GM13976 (cell line): ENCODE measurements around the gene SEBOX.

Source experiments
- DNase-seq: peaks from one replicate; pipeline ENCODE4 v3.0.0; 2012; ENCODE audit warnings: low spot score
- in situ Hi-C: fragments of 300-500 bp; cut with MboI; formaldehyde crosslinking; loops from one replicate; pipeline ENCODE4 v1.12.0; 2022; ENCODE audit warnings: low sequenced_read_pairs, mixed read lengths, inconsistent platforms; ENCODE audit not compliant: unreplicated experiment
- TF ChIP-seq, protein P1 (sequence below): IDR thresholded peaks from 2 replicates; pipeline ENCODE4 v1.5.1; 2012; ENCODE audit warnings: borderline replicate concordance, mild to moderate bottlenecking; ENCODE audit not compliant: insufficient read depth; ENCODE audit errors: extremely low read depth, missing control alignments, control extremely low read depth

Gene SEBOX

DNA sequence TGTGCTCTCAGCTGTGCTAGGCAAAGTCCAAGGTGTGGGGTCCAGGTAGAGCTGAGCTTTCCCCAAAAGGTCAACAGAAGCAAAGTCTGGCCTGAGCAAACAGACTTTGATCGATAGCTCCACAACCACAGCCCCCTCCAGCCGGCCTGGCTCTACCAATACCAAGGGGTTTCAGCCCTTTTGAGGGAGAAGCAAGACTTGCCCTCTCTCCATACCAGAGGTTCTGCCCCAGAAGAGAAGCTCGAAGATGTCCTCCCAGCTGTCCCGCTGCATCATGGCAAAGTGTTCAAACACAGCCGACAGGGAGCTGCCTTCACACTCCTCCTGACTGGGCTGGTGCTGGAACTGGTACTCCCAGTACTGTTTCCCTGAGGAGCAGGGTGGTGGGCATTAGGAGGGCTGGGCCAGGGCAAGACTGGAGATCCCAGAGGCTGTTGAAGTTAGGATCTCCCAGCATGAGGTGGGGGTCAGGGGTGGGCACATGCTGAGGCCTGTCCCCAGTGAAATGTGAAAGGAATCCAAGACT, 3.4 kb upstream of the SEBOX start:
- in situ Hi-C loops: no loop called here
- TF ChIP-seq, protein P1, sequence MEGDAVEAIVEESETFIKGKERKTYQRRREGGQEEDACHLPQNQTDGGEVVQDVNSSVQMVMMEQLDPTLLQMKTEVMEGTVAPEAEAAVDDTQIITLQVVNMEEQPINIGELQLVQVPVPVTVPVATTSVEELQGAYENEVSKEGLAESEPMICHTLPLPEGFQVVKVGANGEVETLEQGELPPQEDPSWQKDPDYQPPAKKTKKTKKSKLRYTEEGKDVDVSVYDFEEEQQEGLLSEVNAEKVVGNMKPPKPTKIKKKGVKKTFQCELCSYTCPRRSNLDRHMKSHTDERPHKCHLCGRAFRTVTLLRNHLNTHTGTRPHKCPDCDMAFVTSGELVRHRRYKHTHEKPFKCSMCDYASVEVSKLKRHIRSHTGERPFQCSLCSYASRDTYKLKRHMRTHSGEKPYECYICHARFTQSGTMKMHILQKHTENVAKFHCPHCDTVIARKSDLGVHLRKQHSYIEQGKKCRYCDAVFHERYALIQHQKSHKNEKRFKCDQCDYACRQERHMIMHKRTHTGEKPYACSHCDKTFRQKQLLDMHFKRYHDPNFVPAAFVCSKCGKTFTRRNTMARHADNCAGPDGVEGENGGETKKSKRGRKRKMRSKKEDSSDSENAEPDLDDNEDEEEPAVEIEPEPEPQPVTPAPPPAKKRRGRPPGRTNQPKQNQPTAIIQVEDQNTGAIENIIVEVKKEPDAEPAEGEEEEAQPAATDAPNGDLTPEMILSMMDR: no peak

GRCh38 chr17:28367641-28368305, 2.8 kb upstream of the SEBOX start:
- in situ Hi-C loops: no loop called here
- TF ChIP-seq, protein P1: no peak
- DNase-seq: no peak

More for the DNA sequence above, 3.4 kb upstream of the SEBOX start:
- no peak for DNase-seq

DNA sequence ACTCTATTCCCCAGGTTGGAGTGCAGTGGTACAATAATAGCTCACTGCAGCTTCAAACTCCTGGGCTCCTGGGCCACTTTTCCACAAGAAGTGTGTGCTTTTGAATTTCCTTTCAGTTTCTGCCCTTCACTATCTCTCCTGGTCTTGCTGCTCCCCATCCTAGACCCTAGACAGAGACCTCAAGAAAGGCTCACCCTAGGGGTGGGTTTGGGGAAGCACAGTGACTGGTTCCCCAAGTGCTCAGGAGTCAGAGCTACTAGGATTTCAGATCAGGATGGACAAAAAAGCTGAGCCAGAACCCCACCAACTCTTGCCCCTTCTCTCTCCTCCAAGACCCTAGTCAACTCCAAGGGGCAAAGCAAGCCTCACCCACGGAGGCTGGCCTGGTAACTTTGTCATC, 1.6 kb upstream of the SEBOX start:
- in situ Hi-C loops: no loop called here
- TF ChIP-seq, protein P1: no peak
- no peak for DNase-seq

GRCh38 chr17:28365487-28365886, 488 bp upstream of the SEBOX start:
- no peak for DNase-seq
- in situ Hi-C loops: no loop called here
- TF ChIP-seq, protein P1: no peak

DNA sequence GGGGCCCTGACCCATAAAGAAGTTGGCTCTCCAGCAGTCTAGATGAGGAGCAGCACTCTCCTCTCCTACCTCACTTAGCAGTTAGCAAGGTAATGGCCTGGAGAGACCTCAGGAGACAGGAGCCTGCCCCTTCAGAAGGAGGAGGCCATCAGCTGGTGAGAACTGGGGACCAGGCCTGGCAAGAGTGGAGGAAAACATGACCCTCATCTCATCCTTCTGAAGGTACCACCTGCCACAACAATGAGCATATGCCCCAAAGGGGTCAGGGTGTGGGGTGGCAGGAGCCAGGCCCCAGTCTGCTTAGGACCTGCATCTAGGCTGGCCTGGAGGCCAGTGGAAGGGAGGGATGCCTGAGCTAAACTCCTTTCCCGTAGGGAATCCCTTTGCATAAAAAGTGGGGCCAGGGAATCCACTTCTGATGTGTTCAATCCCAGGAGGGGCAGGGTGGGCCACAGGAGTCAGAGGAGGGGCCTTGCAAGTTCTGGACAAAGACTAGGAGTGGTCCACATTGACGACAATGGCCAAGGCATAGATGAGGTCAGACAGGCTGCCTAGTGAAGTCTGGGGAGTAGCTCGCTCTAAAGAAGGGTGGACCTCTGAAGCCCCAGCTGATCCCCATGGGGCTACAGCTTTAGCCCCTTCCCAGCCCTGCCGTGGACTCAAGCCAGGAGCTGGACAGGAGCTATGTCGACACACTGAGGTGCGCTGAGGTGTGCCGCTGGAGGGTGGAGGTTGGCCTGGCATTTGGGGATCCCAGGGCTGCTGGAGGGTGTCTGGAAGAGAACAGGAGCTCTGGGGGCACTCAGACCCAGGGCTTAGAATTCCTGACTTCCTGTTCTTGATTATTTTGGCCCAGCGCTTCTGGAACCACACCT, 986 bp downstream of the SEBOX start:
- TF ChIP-seq, protein P1: no peak
- DNase-seq: no peak
- in situ Hi-C loops: no loop called here

- no peak for DNase-seq
- TF ChIP-seq, protein P1: no peak
- in situ Hi-C loops: no loop called here
These were observed 1.8 kb downstream of the SEBOX start for GRCh38 chr17:28363186-28363585.
